NCI-H345 treated with DMSO at 0.1 percent for 48 hours (cell line): ENCODE data around the gene KCNJ6.
A peak's percentile ranks its signal among the peaks of the same experiment; 100 is the strongest.
"Not testable (repeated sequence)": the region's sequence is repeated elsewhere in the genome, so short reads cannot be mapped to it uniquely, and the experiment has no call there.

Experiments used
- DNase-seq: peaks from one replicate; lab custom pipeline; 2025; ENCODE audit not compliant: unreplicated experiment; lab: John Stamatoyannopoulos, UW

The KCNJ6 gene

DNA sequence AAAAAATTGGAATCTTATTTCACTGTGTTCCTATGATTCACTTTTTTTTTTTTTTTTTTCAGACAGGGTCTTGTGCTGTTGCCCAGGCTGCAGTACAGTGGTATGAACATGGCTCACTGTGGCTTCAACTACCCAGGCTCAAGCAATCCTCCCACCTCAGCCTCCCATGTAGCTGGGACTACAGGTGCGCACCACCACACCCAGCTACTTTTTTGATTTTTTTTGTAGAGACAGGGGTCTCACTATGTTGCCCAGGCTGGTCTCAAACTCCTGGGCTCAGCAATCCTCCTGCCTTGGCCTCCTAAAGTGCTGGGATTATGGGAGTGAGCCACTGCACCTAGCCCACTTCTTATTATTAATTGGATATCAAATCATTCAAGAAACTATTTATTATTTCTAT, 339.3 kb downstream of the KCNJ6 start:
- not testable (repeated sequence) for DNase-seq

DNA sequence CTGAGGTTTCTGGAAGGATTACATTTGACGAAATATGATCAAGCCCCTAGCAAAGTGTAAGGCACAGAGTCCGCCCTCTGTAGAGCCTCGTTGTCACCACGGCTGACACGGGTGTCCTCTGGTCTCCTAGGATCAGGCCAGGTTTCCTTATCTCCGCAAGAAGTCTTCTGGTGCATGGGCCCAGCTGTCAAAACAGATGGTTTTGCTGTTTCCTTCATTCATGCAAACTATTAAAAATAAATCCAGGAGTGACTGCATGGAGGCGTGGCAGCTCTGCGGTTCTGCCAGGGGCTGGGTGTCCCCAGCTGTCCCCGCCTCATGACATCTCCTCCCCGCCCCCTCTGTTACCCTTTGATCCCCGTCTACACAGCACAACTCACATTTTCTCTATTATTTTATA, 340.7 kb downstream of the KCNJ6 start:
- DNase-seq: no peak

DNA sequence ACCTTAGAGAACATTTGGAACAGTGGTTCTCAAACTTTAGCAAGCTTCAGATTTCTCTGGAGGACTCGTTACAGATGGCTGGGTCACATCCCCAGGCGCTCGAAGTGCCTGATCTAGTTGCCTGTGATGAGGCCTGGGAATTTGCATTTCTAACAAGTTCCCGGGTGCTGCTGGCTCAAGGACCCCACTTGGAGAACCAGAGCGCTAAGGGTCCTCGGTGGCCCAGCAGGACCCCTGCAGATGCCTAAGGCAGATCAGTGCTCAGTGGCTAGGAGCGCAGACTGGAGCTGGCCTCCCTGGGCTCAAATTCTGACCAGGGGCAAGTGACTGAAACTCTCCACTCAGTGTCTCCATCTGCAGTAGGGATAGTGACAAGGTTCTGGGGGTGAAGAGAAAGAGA, 341.5 kb downstream of the KCNJ6 start:
- DNase-seq: no peak

GRCh38 chr21:37574316-37574715, 341.9 kb downstream of the KCNJ6 start:
- no peak for DNase-seq

GRCh38 chr21:37571442-37571841, 344.8 kb downstream of the KCNJ6 start:
- DNase-seq: no peak

DNA sequence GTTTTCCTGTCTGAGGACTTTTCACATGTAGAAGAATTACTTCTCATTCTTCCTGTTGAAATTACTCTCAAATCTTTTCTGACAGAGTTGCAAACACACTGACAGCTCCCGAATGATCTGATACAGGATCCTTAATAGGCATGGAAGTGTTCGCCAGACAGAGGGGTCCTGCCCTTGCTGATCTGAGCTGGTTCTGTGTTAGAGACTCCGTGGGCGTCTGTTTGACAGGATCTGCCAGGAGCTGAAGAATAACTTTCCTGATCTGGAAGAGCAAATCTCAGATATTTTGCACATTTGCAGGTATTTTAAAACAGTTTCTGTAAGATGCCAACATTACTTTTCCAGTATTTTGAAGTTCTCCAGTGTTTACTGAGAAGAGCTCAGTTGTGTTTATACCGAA, 347.3 kb downstream of the KCNJ6 start:
- DNase-seq: no peak

GRCh38 chr21:37568415-37568814, 347.8 kb downstream of the KCNJ6 start:
- DNase-seq: no peak

GRCh38 chr21:37566790-37567615, 349.3 kb downstream of the KCNJ6 start:
- no peak for DNase-seq

- DNase-seq: no peak
Observed at GRCh38 chr21:37565530-37566223, 350.6 kb downstream of the KCNJ6 start.

DNA sequence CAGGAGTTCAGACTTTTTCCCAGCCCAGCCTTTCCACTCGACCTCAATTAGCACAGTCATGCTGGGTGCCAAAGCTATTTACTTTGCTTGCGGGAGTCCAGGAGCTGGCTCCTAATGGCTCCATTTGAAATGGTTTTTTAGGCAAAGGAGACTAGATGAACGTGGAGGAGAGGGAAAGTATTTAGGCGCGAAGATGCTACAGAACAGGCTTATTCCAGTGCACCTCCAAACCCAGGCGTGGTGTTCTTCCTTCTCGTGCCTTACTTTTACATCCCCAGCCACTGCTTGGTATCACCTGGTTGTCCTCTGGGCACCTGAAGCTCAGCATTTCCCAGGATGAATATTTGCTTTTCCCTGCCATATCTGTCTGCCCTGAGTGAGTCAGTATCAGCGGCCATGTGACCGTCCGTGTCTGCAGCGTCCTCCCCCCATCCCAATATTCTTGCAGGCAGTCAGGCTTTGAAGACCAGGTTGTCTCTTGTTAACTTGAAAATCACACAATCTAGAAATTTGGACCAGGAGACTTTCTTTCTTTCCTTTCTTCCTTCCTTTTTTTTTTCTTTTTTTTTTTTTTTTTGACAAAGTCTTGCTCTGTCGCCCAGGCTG, 351.2 kb downstream of the KCNJ6 start:
- no peak for DNase-seq

GRCh38 chr21:37564341-37564923, 351.8 kb downstream of the KCNJ6 start:
- DNase-seq: peak; percentile 73

GRCh38 chr21:37563641-37564340, 352.5 kb downstream of the KCNJ6 start:
- DNase-seq: peak; percentile 92

GRCh38 chr21:37562920-37563640, 353.2 kb downstream of the KCNJ6 start:
- peak; percentile 51 for DNase-seq

DNA sequence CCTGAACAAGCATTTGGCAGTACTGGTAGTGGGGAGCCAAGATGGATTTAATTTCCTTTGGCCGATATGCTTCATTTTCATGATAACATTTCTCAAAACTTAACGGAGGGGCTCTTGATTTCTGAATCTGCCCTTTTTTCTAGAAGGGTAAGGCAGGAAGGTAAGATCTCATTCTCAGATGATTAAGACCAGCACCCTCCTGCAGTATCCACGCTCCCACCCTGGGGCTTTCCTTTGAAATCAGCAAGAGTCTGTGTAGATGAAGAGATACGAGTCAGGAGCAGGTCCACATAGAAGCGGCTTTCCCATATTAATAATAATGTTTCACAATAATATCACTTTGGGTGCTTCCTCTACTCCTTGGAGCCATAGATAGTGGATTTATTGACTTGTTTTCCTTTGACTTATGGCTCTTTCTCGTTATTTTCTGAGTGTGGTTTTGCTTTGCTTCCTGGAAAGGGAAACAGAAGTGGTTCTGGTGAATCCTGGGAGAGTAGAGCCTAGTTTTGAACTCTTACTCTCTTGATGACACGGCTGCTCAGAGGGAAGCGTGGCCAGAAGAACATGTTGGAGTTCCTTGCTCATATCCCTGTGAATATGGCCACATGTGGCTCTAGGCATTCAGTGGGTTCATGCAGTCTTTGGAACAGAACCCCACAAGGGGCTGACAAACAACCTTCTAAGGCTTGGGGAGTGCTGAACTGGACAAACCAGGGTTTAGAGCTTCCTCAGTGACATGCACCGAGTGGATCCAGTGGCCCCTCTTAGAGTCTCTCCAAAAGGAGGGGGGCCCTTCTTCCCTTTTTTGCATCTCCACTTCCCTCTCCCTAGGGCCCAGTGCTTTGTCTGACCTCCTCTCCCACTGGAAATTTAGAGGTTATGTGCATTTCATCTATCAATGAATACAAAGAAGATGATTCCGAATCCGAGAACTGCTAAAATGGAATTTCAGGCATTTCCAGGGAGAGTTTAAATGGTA, 354.0 kb downstream of the KCNJ6 start:
- no peak for DNase-seq

DNA sequence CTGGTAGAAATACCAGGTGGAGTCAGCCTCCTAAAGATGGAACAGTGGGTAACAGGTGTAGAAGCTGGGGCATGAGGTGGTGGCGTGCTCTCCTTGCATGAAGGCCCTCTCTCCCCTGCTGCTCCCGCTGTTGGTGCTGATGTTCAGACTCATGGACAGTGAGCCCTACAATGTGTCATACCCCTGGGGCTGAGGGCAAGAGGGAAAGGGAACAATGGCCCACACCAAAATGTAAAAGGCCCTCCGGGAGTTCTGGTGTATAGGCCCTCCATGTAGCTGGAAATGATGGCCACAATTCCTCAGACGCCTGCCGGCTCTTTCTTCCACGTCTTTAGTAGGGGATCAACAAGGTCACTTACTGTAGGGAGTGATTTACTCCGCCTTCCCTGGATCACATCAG, 354.8 kb downstream of the KCNJ6 start:
- DNase-seq: no peak

- no peak for DNase-seq
Observed at GRCh38 chr21:37560385-37560784, 355.9 kb downstream of the KCNJ6 start.

DNA sequence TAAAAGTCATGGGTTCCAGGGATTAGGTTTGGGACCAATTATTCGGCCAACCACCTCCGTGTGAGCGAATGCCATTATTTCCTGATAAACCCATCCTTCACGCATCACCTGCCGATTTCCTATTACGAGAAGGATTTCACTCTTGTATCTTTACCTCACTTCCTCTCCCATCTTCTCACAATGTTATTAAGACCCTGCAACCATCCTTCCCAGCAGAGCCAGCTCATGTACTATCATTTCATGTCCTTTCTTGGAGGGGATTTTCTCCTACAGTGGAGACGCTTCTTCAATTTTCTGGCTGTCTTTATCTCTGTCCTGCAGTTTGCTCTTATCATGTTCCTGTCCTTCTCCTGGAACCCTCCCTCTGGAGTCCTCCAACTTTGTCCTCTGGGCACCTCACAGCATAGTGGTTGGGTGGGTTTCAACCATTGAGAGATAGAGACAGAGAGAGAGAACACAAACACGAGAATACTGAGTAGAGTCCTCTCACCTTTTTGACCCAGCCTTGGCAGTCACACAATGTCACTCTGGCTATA, 357.5 kb downstream of the KCNJ6 start:
- DNase-seq: no peak
